CD4-positive, alpha-beta T cell treated with Interferon alpha-2 for 1 hour (primary cell): ENCODE measurements around the gene RMDN3.

Source experiments
- DNase-seq, 2 donors: peaks; one replicate each; pipeline ENCODE4 v3.0.0-alpha.2; 2020 to 2022

Gene RMDN3

GRCh38 chr15:40771242-40771641 is 16.2 kb upstream of the RMDN3 start:
- no peak for DNase-seq

DNA sequence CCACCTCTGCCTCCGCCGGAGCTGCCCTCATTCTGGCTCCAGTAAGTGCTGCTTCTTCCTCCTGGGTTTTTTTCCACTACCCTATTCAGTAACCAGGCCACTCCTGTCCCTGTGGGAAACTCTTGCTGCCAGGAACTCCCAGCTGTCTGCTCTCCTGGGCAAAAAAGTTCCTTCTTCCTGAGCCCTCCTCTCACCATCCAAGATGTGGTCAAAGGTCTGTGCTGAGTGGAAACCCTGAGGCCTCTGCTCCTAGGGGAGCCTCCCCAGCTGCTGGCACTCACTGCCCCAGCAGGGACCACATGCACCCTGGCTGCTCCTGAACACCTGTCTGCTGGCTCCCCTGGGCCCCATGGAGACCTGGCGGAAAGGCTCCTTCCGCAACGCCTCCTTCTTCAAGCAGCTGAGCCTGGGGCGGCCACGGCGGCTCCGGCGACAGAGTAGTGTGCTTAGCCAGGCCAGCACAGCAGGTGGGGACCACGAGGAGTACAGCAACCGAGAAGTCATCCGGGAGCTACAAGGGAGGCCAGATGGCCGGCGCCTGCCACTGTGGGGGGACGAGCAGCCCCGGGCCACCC is 15.2 kb upstream of the RMDN3 start:
- DNase-seq: no peak

GRCh38 chr15:40769274-40770146 is 14.5 kb upstream of the RMDN3 start, which contains the start of gene C15orf62:
Gene C15orf62 (plus strand): TSS chr15:40769980. CDS start chr15:40770496, 516 bp downstream.
- DNase-seq: peak; percentile 32 to 57

GRCh38 chr15:40768521-40769273 is 13.6 kb upstream of the RMDN3 start:
- DNase-seq: no peak

GRCh38 chr15:40767838-40768500 is 12.9 kb upstream of the RMDN3 start:
- DNase-seq: no peak

GRCh38 chr15:40766906-40767837 is 12.1 kb upstream of the RMDN3 start:
- DNase-seq: no peak

DNA sequence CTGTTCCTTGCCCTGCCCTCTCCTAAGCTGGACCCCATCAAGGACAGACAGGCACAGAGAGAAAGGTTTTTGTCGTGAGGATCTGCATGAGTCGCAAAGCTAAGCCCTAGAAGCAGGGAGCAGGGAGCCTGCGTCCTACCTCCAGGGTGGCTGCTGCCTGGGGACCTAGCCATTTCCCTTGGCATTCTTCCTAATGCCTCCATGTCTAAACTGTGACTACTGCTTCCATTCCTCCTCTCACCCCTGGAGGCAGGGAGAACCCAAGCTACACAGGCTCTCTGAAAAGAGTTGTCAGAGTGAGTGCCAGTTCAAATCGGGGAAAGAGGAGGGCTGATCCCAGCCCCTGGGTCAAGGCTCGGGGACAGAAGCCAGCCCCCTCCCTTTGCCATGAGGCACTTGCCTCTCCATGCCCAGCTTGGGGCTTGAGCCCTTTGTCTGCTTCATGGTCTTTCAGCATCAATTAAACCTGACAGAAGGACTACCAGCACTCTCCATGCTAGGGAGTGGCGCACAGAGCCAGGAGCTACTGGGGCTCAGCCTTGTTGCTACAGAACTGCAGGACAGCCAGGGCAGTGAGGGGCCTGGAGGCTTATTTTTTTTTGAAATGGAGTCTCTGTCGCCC is 11.3 kb upstream of the RMDN3 start:
- DNase-seq: no peak

GRCh38 chr15:40764629-40765103 is 9.6 kb upstream of the RMDN3 start:
- no peak for DNase-seq

- peak; percentile 60 to 78 for DNase-seq
These were observed 9.0 kb upstream of the RMDN3 start, which contains the start of gene GCHFR for GRCh38 chr15:40763801-40764628. Gene GCHFR (plus strand): TSS chr15:40764068. CDS start chr15:40764181, 113 bp downstream.

- peak in 1 of 2 donors; percentile 45 for DNase-seq
These were observed 8.1 kb upstream of the RMDN3 start for GRCh38 chr15:40762919-40763800.

DNA sequence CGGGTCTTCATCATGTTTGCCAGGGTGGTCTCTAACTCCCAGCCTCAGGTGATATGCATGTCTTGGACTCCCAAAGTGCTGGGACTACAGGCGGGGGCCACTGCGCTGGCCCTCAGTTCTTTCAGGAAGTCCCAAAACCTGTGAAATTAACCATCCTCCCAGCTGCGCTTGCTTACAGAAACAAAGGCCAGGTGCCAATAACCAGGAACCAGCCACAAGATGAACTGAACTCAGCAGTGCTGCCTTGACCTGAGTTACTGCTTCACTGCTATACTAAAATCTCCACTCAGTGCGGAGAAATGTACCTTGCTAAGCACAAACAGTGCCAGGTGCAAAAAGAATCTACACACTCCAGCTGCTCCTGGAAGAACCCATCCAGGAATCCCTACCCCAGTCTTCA is 4.9 kb upstream of the RMDN3 start:
- DNase-seq: no peak

GRCh38 chr15:40756938-40757337 is 1.9 kb upstream of the RMDN3 start:
- no peak for DNase-seq

- DNase-seq: no peak
These were observed 756 bp upstream of the RMDN3 start for GRCh38 chr15:40755812-40756208.

DNA sequence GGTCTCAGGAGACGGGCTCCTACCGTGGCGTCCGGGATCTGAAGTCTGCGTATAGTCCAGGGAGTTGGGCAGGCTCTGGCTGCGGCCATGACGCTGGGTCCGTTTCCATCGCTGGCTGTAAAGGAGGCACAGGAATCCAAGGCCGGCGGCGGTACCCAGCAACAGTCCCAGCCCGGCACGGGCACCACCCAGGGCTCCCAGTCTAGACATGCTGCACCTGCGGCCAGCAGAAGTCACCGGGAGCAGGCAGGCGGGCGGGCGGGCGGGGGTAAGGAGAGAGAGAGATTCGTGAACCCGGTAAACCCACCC is 526 bp downstream of the RMDN3 start:
- DNase-seq: peak in 1 of 2 donors; percentile 36

GRCh38 chr15:40751745-40752144 is 3.3 kb downstream of the RMDN3 start:
- no peak for DNase-seq

DNA sequence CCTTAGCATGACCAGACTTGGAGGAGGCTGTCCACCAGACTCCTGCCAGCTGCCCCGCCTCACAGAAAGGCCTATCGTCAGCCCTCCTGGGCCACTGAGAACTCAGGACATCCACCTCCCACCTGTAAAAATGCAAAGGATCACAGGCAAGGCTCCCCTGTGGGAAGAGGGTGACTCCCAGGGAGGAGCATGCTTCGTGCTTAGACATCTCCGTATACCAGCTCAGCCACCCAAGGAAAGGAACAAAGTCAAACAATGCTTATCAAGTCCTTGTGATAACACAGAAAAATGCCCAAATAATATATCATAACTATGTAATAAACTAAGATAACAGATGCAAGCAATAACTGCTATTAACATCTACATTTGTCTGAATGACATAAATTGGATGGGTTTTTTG is 4.2 kb downstream of the RMDN3 start:
- DNase-seq: no peak

GRCh38 chr15:40749151-40749630 is 5.9 kb downstream of the RMDN3 start:
- DNase-seq: no peak

DNA sequence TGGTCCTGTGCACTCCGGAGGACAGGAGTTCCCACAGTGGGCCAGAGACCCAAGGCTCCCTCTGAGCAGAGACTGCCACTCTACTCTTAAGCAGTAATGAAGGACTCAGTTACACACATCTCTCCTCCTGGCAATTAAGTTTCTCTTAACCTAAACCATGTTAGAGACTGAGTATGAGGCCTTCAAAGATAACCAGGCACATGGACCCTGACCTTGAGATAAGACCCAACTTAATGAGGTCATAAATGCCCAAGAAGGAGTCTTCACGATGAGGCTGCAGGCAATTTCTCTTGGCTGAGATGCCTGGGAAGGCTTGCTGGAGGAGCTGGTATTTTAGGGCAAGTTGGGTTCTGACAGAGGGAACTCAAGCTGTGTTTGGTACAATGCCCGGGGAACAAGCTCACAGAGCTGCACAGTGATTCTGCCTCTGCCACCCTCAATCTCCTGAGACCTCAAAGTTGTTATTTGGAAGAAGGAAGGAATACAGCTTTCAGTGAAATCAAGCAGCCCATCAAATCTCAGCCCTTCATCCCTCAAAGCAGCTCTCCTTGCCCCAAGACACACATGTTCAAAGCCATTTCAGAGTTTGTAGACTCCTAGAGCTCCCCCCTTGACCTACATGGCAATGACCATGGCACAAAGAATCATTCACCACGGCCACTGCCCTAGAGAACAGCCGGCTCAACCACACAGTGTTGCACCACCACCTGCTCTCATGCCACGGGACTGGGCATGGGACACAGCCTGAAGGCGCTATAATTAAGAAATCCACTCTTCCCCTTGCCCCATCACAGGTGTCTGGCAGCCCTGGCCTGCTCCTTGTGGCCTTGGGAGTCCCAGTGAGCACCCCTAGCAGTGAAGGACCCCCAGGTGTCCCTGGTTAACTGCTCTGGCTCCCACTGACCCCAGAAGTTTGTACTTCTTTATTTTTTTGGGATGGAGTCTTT is 7.1 kb downstream of the RMDN3 start:
- no peak for DNase-seq
